ENCODE data around the gene ANKS4B. TPM values are rescaled to one million over a fixed set of nuclear protein-coding genes. Genes with fewer than 3 reads are reported as not detected.

ANKS4B gene
- polyA plus RNA-seq, 3 donors = not detected

DNA sequence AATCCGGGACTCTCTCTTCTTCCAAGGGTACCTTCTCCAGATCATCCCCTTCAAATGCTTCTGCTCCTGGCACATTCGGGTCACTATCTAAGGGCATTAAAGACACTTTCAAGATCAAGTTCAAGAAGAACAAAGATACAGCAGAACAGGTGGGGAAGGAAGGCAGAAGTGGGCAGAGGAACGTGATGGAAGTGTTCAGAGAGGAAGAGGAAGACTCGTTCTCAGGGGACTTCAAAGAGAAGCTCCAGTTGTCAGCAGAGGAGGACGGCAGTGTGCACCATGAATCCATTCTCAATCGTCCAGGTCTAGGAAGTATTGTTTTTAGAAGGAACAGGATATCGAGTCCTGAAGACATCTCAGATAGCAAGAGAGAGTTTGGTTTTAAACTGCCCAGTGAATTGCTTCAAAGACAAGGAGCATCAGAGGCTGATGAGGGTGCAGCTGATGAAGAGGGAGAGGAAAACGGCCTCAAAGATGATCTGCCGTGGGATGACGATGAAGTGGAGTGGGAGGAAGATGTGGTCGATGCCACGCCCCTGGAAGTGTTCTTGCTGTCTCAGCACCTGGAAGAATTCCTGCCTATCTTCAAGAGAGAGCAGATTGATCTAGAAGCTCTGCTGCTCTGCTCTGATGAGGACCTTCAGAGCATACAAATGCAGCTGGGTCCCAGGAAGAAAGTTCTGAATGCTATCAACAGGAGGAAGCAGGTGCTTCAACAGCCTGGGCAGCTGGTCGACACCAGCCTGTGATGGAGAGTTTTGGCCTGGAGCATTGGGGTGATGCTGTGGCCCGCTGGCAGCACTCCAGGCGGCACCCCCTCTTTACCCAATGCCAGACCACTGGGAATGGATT is 16.8 kb downstream of the ANKS4B start:
- H3K4me3 ChIP-seq (replicated peaks in 1 of 3; ENCODE audit: low read depth in 2 of 3, low read length in 3 of 3) = no peak overlapping the region
- H3K79me2 ChIP-seq (ENCODE audit: insufficient read depth, low read length) = no peaks in the 10 kb centered on the region
- H3K4me2 ChIP-seq (replicated peaks; ENCODE audit: extremely low read depth, low read length, poor library complexity, severe bottlenecking) = no peak overlapping the region
- Mint-ChIP-seq H3K9me3 (no peaks in the 10 kb centered on the region), H3K4me3 (no peak overlapping the region), H3K4me1 (no peaks in the 10 kb centered on the region), H3K36me3 (no peaks in the 10 kb centered on the region), H3K27ac (peak overlapping the region in 1 of 7 donors; percentile 29), H3K27me3 (ENCODE audit: low read depth in 3 of 3) (peaks cover 9 to 15% (median 11%) of the 10 kb centered on the region in 3 donors)
- TF ChIP-seq, protein P1, sequence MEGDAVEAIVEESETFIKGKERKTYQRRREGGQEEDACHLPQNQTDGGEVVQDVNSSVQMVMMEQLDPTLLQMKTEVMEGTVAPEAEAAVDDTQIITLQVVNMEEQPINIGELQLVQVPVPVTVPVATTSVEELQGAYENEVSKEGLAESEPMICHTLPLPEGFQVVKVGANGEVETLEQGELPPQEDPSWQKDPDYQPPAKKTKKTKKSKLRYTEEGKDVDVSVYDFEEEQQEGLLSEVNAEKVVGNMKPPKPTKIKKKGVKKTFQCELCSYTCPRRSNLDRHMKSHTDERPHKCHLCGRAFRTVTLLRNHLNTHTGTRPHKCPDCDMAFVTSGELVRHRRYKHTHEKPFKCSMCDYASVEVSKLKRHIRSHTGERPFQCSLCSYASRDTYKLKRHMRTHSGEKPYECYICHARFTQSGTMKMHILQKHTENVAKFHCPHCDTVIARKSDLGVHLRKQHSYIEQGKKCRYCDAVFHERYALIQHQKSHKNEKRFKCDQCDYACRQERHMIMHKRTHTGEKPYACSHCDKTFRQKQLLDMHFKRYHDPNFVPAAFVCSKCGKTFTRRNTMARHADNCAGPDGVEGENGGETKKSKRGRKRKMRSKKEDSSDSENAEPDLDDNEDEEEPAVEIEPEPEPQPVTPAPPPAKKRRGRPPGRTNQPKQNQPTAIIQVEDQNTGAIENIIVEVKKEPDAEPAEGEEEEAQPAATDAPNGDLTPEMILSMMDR (IDR thresholded peaks at IDR 0.05) = no peak
- no peaks in the 10 kb centered on the region for H3K9me3 ChIP-seq (replicated peaks in 1 of 2; ENCODE audit: control insufficient read depth in 1 of 2, insufficient read depth in 1 of 2, low read length in 2 of 2)
- H3K36me3 ChIP-seq (replicated peaks in 1 of 2; ENCODE audit: control insufficient read depth in 1 of 2, insufficient read depth in 2 of 2, low read length in 2 of 2) = no peaks in the 10 kb centered on the region
- H2AFZ ChIP-seq (ENCODE audit: insufficient read depth, low read depth, low read length, poor library complexity, severe bottlenecking) = no peak overlapping the region
- intact Hi-C loops (cut with micrococcal nuclease) = no loop called here
- no peaks in the 10 kb centered on the region for H3K27me3 ChIP-seq (ENCODE audit: control insufficient read depth in 2 of 2, insufficient read depth in 2 of 2, low read length in 2 of 2)
- no peak overlapping the region for H3K27ac ChIP-seq (ENCODE audit: low read depth in 1 of 2, low read length in 2 of 2)
- H4K20me1 ChIP-seq (ENCODE audit: insufficient read depth, low read length) = no peaks in the 10 kb centered on the region
- 68% methylated on average over 11 of the region's 15 CpGs for WGBS (ENCODE audit: insufficient coverage)
- DNase-seq = no peak
- H3K4me1 ChIP-seq (ENCODE audit: control insufficient read depth in 1 of 2, insufficient read depth in 2 of 2, low read length in 2 of 2) = no peaks in the 10 kb centered on the region
- H3K9ac ChIP-seq (ENCODE audit: insufficient read depth, low read length, poor library complexity, severe bottlenecking) = no peak overlapping the region

DNA sequence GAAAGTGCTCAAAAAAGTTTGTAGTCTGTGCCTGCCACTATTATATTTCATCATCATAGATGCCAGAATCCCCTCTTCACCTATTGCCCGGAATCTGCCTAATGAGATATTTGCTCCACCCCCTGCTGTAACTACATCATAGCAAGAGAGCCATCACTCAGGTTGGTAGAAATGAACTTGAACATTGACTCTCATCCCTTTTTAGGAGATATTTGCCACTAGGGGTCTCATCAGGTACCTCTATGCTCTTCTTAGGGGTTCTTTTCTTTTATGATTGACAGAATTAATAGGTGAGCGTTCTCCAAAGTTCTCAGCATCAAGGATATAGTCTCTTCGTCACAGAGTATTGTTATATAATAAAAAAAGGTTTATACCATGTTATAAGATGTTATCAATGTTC is 20.0 kb downstream of the ANKS4B start:
- Mint-ChIP-seq H3K4me3 (no peak overlapping the region), H3K36me3 (no peaks in the 10 kb centered on the region), H3K27me3 (ENCODE audit: low read depth in 3 of 3) (peaks cover 10 to 15% (median 11%) of the 10 kb centered on the region in 3 donors), H3K27ac (no peak overlapping the region), H3K9me3 (no peaks in the 10 kb centered on the region), H3K4me1 (no peaks in the 10 kb centered on the region)
- Histone ChIP-seq H3K4me3 (replicated peaks in 1 of 3; ENCODE audit: low read depth in 2 of 3, low read length in 3 of 3) (no peak overlapping the region), H3K36me3 (replicated peaks in 1 of 2; ENCODE audit: control insufficient read depth in 1 of 2, insufficient read depth in 2 of 2, low read length in 2 of 2) (no peaks in the 10 kb centered on the region), H3K9me3 (replicated peaks in 1 of 2; ENCODE audit: control insufficient read depth in 1 of 2, insufficient read depth in 1 of 2, low read length in 2 of 2) (no peaks in the 10 kb centered on the region), H4K20me1 (ENCODE audit: insufficient read depth, low read length) (no peaks in the 10 kb centered on the region), H3K4me1 (ENCODE audit: control insufficient read depth in 1 of 2, insufficient read depth in 2 of 2, low read length in 2 of 2) (no peaks in the 10 kb centered on the region), H3K27me3 (ENCODE audit: control insufficient read depth in 2 of 2, insufficient read depth in 2 of 2, low read length in 2 of 2) (no peaks in the 10 kb centered on the region), H3K27ac (ENCODE audit: low read depth in 1 of 2, low read length in 2 of 2) (no peak overlapping the region), H2AFZ (ENCODE audit: insufficient read depth, low read depth, low read length, poor library complexity, severe bottlenecking) (no peak overlapping the region), H3K79me2 (ENCODE audit: insufficient read depth, low read length) (no peaks in the 10 kb centered on the region), H3K9ac (ENCODE audit: insufficient read depth, low read length, poor library complexity, severe bottlenecking) (no peak overlapping the region), H3K4me2 (replicated peaks; ENCODE audit: extremely low read depth, low read length, poor library complexity, severe bottlenecking) (no peak overlapping the region)
- no peak for DNase-seq
- TF ChIP-seq, protein P1 (IDR thresholded peaks at IDR 0.05) = no peak
- intact Hi-C loops (cut with micrococcal nuclease) = no loop called here
- 100% methylated on average over 1 of the region's 3 CpGs for WGBS (ENCODE audit: insufficient coverage)

Data from CD14-positive monocyte (primary cell).